ENCODE results near the gene PRDM1. TPM values are rescaled to one million over a fixed set of nuclear protein-coding genes. Genes with fewer than 3 reads are reported as not detected.

Gene PRDM1
- total RNA-seq, 1 donor: 2.5 TPM

- no peaks in the 10 kb centered on the region for H3K36me3 ChIP-seq (ENCODE audit: insufficient read depth, low read length)
- H3K79me2 ChIP-seq (ENCODE audit: insufficient read depth, low read length): no peaks in the 10 kb centered on the region
- H3K9me3 ChIP-seq (ENCODE audit: low read depth, low read length): no peaks in the 10 kb centered on the region
- H2AFZ ChIP-seq (ENCODE audit: low read length): no peak overlapping the region
- DNase-seq (ENCODE audit: insufficient read length, low spot score, missing footprints): no peak
- no peaks in the 10 kb centered on the region for H4K20me1 ChIP-seq (ENCODE audit: insufficient read depth, low read length)
- no peaks in the 10 kb centered on the region for H3K4me1 ChIP-seq (ENCODE audit: insufficient read depth, low read length)
- H3K27me3 ChIP-seq (ENCODE audit: insufficient read depth, low read length): no peaks in the 10 kb centered on the region
- no peak overlapping the region for H3K4me3 ChIP-seq (ENCODE audit: insufficient read depth, low read length)
- H3K27ac ChIP-seq (ENCODE audit: low read depth, low read length): no peak overlapping the region
- no peak for TF ChIP-seq CTCF (IDR thresholded peaks at IDR 0.05; ENCODE audit: extremely low read depth, low read depth, low read length)
- no peak overlapping the region for H3K4me2 ChIP-seq (ENCODE audit: insufficient read depth, low read length)
These were observed 35.6 kb upstream of the PRDM1 start for GRCh38 chr6:106050538-106050937.

GRCh38 chr6:106051226-106051625, 34.9 kb upstream of the PRDM1 start:
- H3K9me3 ChIP-seq (ENCODE audit: low read depth, low read length): no peaks in the 10 kb centered on the region
- H3K4me1 ChIP-seq (ENCODE audit: insufficient read depth, low read length): no peaks in the 10 kb centered on the region
- H3K79me2 ChIP-seq (ENCODE audit: insufficient read depth, low read length): no peaks in the 10 kb centered on the region
- no peaks in the 10 kb centered on the region for H4K20me1 ChIP-seq (ENCODE audit: insufficient read depth, low read length)
- no peak overlapping the region for H3K4me3 ChIP-seq (ENCODE audit: insufficient read depth, low read length)
- no peaks in the 10 kb centered on the region for H3K36me3 ChIP-seq (ENCODE audit: insufficient read depth, low read length)
- TF ChIP-seq CTCF (IDR thresholded peaks at IDR 0.05; ENCODE audit: extremely low read depth, low read depth, low read length): no peak
- no peak for DNase-seq (ENCODE audit: insufficient read length, low spot score, missing footprints)
- no peaks in the 10 kb centered on the region for H3K27me3 ChIP-seq (ENCODE audit: insufficient read depth, low read length)
- H2AFZ ChIP-seq (ENCODE audit: low read length): peak overlapping the region; percentile 6
- no peak overlapping the region for H3K4me2 ChIP-seq (ENCODE audit: insufficient read depth, low read length)
- no peak overlapping the region for H3K27ac ChIP-seq (ENCODE audit: low read depth, low read length)

- Histone ChIP-seq H3K27me3 (ENCODE audit: insufficient read depth, low read length) (no peaks in the 10 kb centered on the region), H2AFZ (ENCODE audit: low read length) (no peak overlapping the region), H3K4me1 (ENCODE audit: insufficient read depth, low read length) (no peaks in the 10 kb centered on the region), H3K79me2 (ENCODE audit: insufficient read depth, low read length) (no peaks in the 10 kb centered on the region), H3K27ac (ENCODE audit: low read depth, low read length) (no peak overlapping the region), H4K20me1 (ENCODE audit: insufficient read depth, low read length) (no peaks in the 10 kb centered on the region), H3K4me3 (ENCODE audit: insufficient read depth, low read length) (no peak overlapping the region), H3K9me3 (ENCODE audit: low read depth, low read length) (no peaks in the 10 kb centered on the region), H3K4me2 (ENCODE audit: insufficient read depth, low read length) (no peak overlapping the region), H3K36me3 (ENCODE audit: insufficient read depth, low read length) (no peaks in the 10 kb centered on the region)
- TF ChIP-seq CTCF (IDR thresholded peaks at IDR 0.05; ENCODE audit: extremely low read depth, low read depth, low read length): no peak
- no peak for DNase-seq (ENCODE audit: insufficient read length, low spot score, missing footprints)
These were observed 32.5 kb upstream of the PRDM1 start for GRCh38 chr6:106053484-106054205.

- H3K27me3 ChIP-seq (ENCODE audit: insufficient read depth, low read length): no peaks in the 10 kb centered on the region
- H2AFZ ChIP-seq (ENCODE audit: low read length): no peak overlapping the region
- H4K20me1 ChIP-seq (ENCODE audit: insufficient read depth, low read length): no peaks in the 10 kb centered on the region
- H3K4me2 ChIP-seq (ENCODE audit: insufficient read depth, low read length): no peak overlapping the region
- no peaks in the 10 kb centered on the region for H3K36me3 ChIP-seq (ENCODE audit: insufficient read depth, low read length)
- H3K9me3 ChIP-seq (ENCODE audit: low read depth, low read length): no peaks in the 10 kb centered on the region
- TF ChIP-seq CTCF (IDR thresholded peaks at IDR 0.05; ENCODE audit: extremely low read depth, low read depth, low read length): no peak
- DNase-seq (ENCODE audit: insufficient read length, low spot score, missing footprints): no peak
- H3K79me2 ChIP-seq (ENCODE audit: insufficient read depth, low read length): no peaks in the 10 kb centered on the region
- H3K4me1 ChIP-seq (ENCODE audit: insufficient read depth, low read length): no peaks in the 10 kb centered on the region
- no peak overlapping the region for H3K4me3 ChIP-seq (ENCODE audit: insufficient read depth, low read length)
- H3K27ac ChIP-seq (ENCODE audit: low read depth, low read length): no peak overlapping the region
These were observed 30.6 kb upstream of the PRDM1 start for GRCh38 chr6:106055489-106055888.
